ENCODE results near the gene VSTM2L.

VSTM2L gene

DNA sequence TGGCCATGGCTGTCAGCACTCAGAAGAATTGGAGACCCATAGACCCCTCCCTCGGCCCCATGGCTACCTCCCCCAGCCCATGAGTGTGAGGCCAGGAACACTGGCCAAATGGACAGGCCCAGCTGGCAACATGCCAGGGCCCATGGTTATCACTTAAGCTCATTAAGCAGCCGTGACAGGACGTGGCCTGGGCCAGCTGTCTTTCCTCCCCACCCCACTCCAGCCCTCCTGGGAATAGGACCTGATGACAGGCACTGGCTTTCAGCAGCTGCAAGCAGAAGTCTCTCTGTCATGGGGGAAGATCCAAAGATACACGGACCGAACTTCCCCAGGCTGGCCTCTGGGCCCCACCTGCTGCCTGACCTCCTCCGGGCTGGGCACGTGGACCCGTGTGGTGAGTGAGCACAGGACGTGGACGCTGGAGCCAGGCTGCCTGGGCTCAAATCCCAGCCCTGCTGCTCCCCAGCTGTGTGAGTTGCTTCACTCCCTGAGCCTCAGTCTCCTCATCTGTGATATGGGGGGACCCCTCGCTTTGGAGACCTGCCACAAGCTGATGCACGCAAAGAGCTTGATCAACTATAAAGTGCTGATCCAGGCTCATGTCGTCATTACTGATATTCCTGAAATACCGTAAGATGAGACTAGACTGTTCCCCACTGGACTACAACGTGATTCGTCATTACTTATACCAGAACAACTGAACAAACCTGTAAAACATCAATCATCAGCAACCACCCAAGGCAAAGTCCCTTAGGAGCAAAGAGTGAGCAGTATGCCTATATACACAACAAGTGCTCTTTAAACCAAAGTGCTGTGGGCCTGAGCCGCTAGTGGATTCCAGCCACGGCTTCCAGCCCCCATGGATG lies 22.0 kb upstream of the VSTM2L start:
- no peak overlapping the region for H3K4me3 ChIP-seq
- TF ChIP-seq, protein P1, sequence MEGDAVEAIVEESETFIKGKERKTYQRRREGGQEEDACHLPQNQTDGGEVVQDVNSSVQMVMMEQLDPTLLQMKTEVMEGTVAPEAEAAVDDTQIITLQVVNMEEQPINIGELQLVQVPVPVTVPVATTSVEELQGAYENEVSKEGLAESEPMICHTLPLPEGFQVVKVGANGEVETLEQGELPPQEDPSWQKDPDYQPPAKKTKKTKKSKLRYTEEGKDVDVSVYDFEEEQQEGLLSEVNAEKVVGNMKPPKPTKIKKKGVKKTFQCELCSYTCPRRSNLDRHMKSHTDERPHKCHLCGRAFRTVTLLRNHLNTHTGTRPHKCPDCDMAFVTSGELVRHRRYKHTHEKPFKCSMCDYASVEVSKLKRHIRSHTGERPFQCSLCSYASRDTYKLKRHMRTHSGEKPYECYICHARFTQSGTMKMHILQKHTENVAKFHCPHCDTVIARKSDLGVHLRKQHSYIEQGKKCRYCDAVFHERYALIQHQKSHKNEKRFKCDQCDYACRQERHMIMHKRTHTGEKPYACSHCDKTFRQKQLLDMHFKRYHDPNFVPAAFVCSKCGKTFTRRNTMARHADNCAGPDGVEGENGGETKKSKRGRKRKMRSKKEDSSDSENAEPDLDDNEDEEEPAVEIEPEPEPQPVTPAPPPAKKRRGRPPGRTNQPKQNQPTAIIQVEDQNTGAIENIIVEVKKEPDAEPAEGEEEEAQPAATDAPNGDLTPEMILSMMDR (IDR thresholded peaks at IDR 0.05): no peak
- no peak for DNase-seq (ENCODE audit: low spot score)
- no peak overlapping the region for H3K27ac ChIP-seq

DNA sequence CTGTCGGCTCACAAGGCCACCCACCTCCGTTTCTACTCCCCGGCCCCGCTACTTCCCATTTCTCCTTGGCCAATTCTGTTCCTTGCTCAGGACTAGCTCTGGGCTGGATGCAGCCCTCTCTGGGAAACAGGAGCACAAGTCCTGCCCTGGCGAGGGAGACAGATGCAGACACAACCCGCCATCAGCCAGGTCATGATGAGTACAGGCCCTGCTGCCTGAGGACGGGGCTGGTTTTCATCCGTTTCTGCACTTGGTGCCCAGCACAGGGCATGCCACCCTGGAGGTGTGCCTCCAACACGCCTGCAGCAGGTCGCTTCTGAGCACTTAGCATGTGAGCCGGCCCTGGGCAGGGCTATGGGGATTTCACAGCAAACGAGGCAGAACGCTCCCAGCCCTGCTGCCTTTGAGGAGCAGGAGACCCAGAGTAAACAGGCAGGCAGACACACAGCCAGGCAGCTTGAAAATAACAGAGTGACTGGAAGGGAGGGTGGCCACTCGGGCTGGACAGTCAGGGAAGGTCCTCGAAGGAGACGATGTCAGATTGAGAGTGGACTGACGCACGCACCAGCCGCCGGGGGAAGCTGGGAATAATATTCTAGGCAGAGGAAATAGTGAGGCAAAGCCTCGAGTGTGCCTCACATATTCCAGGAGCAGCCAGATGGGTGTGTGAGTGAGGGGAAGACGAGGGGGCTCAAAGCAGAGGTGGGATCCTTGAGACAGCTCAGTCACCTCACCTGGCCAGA lies 21.2 kb upstream of the VSTM2L start:
- TF ChIP-seq, protein P1 (IDR thresholded peaks at IDR 0.05): no peak

DNA sequence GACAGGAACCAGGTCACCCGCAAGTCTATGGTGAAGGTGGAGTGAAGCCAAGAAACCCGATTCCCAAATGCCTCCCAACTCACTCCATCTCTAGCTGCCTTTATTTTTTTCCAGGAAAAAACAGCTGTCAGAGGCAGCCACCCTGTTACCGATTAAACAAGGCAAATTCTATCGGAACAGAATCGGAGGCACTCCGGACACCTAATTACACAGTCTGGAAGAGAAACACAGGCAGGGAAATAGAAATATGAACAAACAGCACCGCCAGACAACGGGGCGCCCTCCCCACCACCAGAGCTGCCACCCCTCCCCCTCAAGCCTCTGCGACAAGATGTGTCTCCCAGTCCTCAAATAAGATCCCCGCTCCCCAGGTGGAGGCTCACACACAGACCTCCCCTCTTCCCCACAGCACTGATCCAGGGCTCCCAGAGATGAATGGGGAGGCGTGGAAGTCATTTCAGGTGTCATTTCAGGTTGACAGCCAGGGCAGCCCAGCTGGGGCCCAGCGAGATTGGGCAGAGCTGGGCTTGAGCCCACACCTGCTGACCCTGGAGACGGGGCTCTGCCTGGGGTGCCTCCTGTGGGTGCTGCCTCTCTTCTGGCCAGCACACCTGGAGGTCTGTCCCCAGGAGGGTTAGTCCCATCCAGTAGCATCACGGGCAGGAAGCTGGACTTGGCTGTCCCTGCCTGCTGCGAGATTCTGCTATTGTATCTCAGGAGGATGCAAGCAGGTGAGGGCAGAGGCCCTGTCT lies 19.8 kb upstream of the VSTM2L start:
- no peak overlapping the region for H3K27ac ChIP-seq
- no peak overlapping the region for H3K4me3 ChIP-seq
- TF ChIP-seq, protein P1 (IDR thresholded peaks at IDR 0.05): no peak
- DNase-seq (ENCODE audit: low spot score): no peak

More for the DNA sequence above, 21.2 kb upstream of the VSTM2L start:
- Histone ChIP-seq H3K27ac (no peak overlapping the region), H3K4me3 (no peak overlapping the region)
- DNase-seq (ENCODE audit: low spot score): no peak

DNA sequence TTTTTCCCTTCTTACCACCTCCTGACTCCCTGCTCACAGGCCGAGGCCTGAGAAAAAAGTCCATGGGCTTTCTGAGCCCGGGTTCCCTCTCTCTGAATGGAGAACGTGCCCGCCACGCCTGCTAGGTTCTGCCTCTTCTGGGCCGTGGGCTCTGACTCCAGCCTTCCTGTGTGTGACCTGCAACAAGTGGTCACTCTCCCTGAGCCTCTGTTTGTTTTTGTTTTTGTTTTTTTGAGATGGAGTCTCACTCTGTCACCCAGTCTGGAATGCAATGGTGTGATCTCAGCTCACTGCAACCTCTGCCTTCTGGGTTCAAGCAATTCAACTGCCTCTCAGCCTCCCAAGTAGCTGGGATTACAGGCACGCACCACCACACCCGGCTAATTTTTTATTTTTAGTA lies 17.9 kb upstream of the VSTM2L start:
- TF ChIP-seq, protein P1 (IDR thresholded peaks at IDR 0.05): no peak
- Histone ChIP-seq H3K27ac (no peak overlapping the region), H3K4me3 (no peak overlapping the region)
- DNase-seq (ENCODE audit: low spot score): no peak

DNA sequence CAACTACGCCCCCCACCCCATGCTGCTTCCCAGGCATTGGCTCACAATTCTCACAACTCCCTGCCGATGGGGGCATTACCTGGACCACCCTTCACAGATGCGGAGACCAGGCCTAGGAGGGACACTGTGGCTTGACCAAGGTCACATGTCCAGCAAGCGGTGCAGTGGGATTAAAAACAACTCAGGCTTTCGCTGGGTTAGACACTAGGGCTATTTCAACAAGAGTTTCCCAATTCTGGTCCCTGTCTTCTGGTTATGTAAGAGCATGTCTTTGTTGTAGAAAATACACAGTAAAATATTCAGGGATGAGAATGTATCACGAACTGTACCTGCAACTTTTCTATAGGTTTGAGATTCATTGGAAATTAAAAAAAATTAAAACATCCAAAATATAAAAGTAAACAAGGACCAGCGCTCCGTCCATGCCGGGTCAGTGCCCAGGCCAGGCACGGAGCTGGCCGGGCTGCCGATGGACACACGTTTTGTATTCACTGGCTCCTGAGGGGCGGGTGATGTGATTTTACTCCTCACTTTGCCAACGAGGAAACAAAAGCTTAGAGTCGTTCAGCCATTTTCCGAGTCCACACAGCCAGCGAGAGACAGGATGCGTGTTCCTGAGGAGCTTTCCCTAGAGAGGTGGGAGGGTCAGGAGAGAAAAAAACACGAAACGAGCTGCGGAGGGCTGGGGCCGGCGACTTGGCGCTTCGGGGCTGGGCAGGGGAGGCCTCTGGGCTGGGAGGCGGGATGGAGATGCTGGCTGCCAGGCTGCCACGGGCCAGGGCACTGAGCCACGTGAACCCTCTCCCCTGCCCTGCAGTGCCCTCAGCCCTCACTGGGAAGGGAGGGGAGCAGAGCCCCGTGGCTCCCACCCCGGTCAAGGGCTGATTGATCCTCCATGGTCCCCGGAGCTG lies 17.1 kb upstream of the VSTM2L start:
- TF ChIP-seq, protein P1 (IDR thresholded peaks at IDR 0.05): no peak
- no peak for DNase-seq (ENCODE audit: low spot score)
- no peak overlapping the region for H3K4me3 ChIP-seq
- H3K27ac ChIP-seq: no peak overlapping the region

DNA sequence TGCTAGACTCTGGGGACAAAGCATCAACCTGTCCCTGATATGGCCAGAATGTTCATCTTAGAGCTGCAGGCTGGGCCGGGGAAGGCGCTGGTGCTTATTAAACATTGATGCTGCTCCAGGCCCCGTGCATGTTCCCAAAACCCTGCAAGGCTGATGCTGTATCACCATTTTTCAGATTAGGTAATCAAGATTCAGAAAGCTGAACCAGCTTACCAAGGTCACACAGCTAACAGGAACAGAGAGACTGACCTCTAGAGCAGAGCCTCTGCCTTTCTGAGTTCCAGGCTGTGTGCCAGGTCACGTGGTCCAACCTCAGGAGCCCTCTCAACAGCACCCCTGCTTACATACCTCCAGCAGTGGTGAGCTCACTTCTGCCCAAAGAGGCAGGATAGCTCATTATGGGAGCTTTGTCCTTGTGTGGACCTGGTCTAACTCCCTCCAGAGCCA lies 16.1 kb upstream of the VSTM2L start:
- no peak for DNase-seq (ENCODE audit: low spot score)
- TF ChIP-seq, protein P1 (IDR thresholded peaks at IDR 0.05): no peak
- no peak overlapping the region for H3K4me3 ChIP-seq
- H3K27ac ChIP-seq: no peak overlapping the region

Data from coronary artery (tissue), 2 donors.